ENCODE data around the gene HTRA2.

The HTRA2 gene

DNA sequence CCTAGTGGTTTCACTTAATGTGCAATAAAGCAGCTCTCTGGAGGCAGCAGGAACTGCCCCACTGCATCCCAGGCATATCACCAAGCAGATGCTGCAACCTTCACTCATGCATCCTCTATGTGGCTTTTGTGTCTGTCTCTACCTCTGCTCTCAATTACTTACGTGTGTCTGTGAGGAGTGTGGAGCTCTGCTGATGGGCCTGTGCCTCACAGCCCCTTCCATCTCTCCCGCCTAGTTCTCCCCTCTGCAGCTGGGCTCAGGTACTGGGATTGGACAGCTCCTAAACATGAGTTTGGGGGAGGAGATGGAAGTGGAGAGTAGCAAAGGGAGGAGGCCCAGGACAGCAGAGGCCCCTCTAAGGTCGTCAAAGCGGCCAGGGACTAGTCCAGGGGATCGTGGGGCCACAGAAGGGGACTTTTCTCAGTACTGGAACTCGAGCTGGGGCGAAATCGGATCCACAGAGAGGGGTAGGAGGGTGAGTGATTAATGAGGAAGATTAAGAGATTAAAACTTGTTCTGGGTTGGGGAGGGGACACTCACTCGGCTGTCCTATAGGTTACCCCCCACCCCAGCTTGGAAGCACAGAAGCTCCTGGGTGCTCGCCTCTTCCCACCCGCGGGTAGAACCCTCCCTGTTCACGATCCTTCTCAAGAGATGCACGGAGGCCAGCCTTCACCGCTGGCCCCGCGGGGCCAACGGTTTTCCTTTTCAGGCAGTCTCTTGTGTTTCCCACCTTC lies 28.2 kb upstream of the HTRA2 start:
- Histone ChIP-seq H3K27me3 (ENCODE audit: control insufficient read depth, insufficient read depth, low read length) (no peaks in the 10 kb centered on the region), H3K36me3 (ENCODE audit: control insufficient read depth, insufficient read depth, low read length) (no peaks in the 10 kb centered on the region), H3K79me2 (peaks cover 1% of the 10 kb centered on the region), H3K4me1 (peaks cover 18% of the 10 kb centered on the region), H3K27ac (no peak overlapping the region), H2AFZ (no peak overlapping the region), H3K9me3 (ENCODE audit: control insufficient read depth, low read length) (no peaks in the 10 kb centered on the region), H3K9ac (no peak overlapping the region), H3K4me2 (ENCODE audit: low read length) (no peak overlapping the region), H3K4me3 (ENCODE audit: low read depth, low read length) (no peak overlapping the region)
- TF ChIP-seq, protein P1, sequence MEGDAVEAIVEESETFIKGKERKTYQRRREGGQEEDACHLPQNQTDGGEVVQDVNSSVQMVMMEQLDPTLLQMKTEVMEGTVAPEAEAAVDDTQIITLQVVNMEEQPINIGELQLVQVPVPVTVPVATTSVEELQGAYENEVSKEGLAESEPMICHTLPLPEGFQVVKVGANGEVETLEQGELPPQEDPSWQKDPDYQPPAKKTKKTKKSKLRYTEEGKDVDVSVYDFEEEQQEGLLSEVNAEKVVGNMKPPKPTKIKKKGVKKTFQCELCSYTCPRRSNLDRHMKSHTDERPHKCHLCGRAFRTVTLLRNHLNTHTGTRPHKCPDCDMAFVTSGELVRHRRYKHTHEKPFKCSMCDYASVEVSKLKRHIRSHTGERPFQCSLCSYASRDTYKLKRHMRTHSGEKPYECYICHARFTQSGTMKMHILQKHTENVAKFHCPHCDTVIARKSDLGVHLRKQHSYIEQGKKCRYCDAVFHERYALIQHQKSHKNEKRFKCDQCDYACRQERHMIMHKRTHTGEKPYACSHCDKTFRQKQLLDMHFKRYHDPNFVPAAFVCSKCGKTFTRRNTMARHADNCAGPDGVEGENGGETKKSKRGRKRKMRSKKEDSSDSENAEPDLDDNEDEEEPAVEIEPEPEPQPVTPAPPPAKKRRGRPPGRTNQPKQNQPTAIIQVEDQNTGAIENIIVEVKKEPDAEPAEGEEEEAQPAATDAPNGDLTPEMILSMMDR (IDR thresholded peaks at IDR 0.05) = no peak

DNA sequence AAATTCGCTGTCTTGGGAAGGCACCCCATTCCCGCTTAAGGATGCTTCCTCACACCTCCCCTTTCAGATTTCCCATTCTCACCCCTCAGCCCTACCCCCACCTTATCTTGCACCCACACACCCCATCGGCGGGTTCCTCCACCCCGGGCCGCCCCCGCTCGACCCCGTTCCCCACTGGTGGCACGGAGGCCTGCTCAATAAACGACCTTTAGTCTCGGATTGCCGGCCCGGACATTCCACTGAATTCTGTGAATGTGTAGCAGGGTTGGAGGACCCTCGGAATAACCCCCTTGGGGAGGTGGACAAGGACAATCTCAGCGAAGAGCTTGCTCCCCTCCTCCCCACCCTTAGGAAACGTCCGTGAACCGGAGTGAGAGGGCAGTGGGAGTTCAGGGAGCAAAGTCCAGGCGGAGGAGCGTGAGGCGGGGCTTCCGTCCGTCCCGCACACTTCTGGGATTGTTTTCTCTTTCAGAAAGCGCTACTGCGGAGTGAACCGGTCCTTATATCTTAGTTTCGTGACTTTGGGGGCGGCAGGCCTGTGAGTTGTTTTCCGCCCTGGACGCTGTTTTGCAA lies 27.5 kb upstream of the HTRA2 start:
- Histone ChIP-seq H2AFZ (peak overlapping the region; percentile 70), H3K36me3 (ENCODE audit: control insufficient read depth, insufficient read depth, low read length) (no peaks in the 10 kb centered on the region), H3K27ac (no peak overlapping the region), H3K9ac (no peak overlapping the region), H3K4me3 (ENCODE audit: low read depth, low read length) (peak overlapping the region; percentile 11), H3K4me2 (ENCODE audit: low read length) (peak overlapping the region; percentile 39), H3K27me3 (ENCODE audit: control insufficient read depth, insufficient read depth, low read length) (no peaks in the 10 kb centered on the region), H3K79me2 (peaks cover 4% of the 10 kb centered on the region), H3K9me3 (ENCODE audit: control insufficient read depth, low read length) (no peaks in the 10 kb centered on the region), H3K4me1 (peaks cover 21% of the 10 kb centered on the region)
- TF ChIP-seq, protein P1 (IDR thresholded peaks at IDR 0.05) = no peak

DNA sequence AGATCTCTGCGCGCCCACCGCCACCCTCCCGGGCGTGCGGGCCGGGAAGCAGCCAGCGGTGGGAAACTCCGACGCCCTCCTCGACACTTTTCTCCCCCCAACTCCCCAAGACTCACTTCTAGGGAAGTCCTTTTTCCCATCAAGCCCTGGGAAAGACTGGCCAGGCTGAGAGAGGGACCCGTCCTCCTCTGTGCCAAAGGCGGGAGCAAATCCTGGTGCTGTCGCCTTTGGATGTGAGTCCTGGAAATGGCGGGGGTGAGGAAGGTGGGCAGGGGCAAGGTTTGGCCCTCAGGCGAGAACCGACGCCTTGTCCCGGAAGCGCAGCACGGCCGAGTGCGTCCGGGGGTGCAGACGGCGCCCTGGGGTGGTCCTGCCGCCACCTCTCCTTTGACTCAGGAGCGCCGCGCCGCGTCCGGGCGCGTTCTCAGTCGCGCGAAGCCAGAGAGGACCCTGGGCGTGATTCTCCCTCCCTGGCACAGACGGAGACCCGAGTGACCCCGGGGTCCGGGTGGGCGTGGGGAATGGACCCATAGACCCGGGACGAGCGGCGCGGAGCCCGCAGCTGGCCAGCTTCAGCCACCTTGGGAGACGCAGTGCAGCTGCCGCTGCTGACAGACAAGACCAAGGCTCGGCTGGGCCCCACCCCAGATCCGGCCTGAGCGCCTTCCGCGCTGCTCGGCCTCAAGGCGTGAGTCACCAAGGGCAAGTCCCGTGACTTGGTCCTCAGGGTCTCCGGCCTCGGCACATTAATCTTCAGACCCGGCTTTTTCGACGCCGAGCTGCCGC lies 26.8 kb upstream of the HTRA2 start:
- H3K36me3 ChIP-seq (ENCODE audit: control insufficient read depth, insufficient read depth, low read length) = no peaks in the 10 kb centered on the region
- TF ChIP-seq, protein P1 (IDR thresholded peaks at IDR 0.05) = no peak
- H3K4me1 ChIP-seq = peaks cover 22% of the 10 kb centered on the region
- peak overlapping the region; percentile 11 for H3K4me3 ChIP-seq (ENCODE audit: low read depth, low read length)
- no peaks in the 10 kb centered on the region for H3K9me3 ChIP-seq (ENCODE audit: control insufficient read depth, low read length)
- peak overlapping the region; percentile 39 for H3K4me2 ChIP-seq (ENCODE audit: low read length)
- H3K79me2 ChIP-seq = peaks cover 4% of the 10 kb centered on the region
- H3K27me3 ChIP-seq (ENCODE audit: control insufficient read depth, insufficient read depth, low read length) = no peaks in the 10 kb centered on the region
- H3K27ac ChIP-seq = peak overlapping the region; percentile 20
- no peak overlapping the region for H3K9ac ChIP-seq
- H2AFZ ChIP-seq = peak overlapping the region; percentile 70

DNA sequence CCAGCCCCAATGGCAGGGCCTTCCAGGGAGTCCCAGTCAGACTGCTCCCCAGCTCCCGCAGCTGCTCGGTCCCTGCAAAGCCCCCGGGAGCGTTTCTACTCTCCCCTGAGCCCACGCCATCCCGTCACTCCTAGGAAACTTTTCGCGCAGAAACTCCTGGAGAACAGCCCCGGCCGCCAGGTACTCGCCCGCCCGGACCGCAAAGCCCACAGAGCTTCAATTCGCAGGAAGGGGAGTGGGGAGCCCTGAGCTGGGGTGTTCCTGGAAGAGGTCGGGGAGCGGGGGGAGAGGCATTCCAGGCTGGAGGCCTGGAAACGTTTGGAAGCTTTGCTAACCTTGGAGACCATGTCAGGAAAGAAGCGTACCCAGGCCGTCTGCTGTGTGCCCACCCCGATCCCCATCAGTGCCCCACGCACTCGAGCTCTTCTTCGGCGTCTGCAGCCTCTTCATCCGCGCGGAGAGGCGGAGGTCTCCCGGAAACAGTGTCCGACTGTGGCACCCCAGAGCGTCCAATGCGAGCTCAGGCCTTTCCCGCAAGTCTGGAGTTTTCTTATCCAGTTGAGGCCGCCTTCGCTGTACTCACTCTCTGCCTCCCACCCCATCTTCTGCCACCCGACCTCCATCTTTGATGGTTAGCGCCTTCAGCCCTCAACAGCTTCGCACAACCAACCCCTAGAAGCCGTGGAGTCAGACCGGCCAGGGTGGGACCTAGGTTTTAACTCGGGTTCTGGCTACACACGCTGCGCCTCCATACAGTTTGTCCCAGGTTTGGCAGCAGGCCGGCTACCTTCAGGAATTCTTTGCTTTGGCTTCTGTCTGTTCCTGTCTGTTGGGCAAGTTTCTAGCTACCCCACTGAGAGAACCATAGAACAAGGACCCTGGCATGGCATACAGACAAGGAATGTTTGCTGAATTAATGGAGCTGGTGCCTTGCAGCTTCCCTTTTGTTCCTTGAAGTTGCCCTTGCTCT lies 25.9 kb upstream of the HTRA2 start:
- peak overlapping the region; percentile 20 for H3K27ac ChIP-seq
- H2AFZ ChIP-seq = peak overlapping the region; percentile 70
- H3K9me3 ChIP-seq (ENCODE audit: control insufficient read depth, low read length) = no peaks in the 10 kb centered on the region
- peaks cover 4% of the 10 kb centered on the region for H3K79me2 ChIP-seq
- no peaks in the 10 kb centered on the region for H3K36me3 ChIP-seq (ENCODE audit: control insufficient read depth, insufficient read depth, low read length)
- peak overlapping the region; percentile 11 for H3K4me3 ChIP-seq (ENCODE audit: low read depth, low read length)
- H3K9ac ChIP-seq = no peak overlapping the region
- H3K4me2 ChIP-seq (ENCODE audit: low read length) = peak overlapping the region; percentile 1
- TF ChIP-seq, protein P1 (IDR thresholded peaks at IDR 0.05) = no peak
- no peaks in the 10 kb centered on the region for H3K27me3 ChIP-seq (ENCODE audit: control insufficient read depth, insufficient read depth, low read length)
- peaks cover 24% of the 10 kb centered on the region for H3K4me1 ChIP-seq

Data from parathyroid adenoma (tissue), 2 donors.